ENCODE data around the gene ADAMTS6.

DNA sequence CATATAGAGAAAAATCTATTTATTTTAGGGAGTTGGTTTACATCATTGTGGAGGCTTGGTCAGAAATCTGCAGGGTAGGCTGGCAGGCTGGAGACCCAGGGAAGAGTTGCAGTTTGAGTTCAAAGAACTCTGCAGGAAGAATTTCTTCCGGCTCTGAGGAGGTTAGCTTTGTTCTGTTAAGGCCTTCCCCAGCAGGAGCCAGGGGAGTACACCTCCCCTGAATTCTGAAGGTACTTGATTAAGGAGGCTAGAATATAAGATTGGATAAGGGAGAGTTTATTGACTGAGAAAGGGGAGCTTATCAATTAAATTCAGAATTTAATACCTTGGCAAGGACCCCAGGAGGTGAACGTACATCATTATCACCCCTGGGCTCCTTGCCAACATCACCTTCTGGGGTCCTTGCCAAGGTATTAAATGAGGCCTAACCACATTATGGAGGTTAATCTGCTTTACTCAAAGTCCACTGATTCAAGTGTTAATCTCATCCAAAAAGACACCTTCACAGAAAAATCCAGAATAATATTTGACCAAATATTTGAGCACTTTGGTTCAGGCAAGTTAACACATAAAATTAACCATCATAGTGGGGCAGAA, 361.3 kb downstream of the ADAMTS6 start:
- TF ChIP-seq ZNF707 (tag by site-specific recombination; IDR thresholded peaks at IDR 0.05) (no peak), ZNF274 (IDR thresholded peaks at IDR 0.05; ENCODE audit: low read length) (no peak), ZNF274 (tag by site-specific recombination; IDR thresholded peaks at IDR 0.05; ENCODE audit: borderline replicate concordance) (no peak)

Measured in HEK293 (cell line).